NCI-H1694 (cell line): ENCODE data around the gene GIT2.
A peak's percentile ranks its signal among the peaks of the same experiment; 100 is the strongest.
"Not testable (repeated sequence)": the region's sequence is repeated elsewhere in the genome, so short reads cannot be mapped to it uniquely, and the experiment has no call there.

Experiments used
- DNase-seq: peaks from one replicate; lab custom pipeline; 2025; lab: John Stamatoyannopoulos, UW

The GIT2 gene

DNA sequence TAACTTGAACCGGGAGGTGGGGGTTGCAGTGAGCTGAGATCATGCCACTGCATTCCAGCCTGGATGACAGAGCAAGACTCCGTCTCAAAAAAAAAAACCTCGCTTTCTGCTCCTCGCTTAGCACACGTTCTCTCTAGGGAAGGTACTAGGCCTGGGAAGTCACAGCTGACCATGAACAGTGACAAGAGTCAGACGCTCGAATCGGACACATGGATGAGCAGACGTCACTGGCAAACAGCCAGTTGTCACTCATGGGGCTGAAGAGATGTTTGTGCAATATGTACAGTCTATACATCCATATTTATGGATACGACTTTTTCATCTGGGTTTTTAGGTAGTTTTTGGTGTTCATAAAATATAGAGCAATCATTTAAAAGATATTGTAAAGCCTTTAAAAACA is 76.7 kb downstream of the GIT2 start:
- DNase-seq = no peak

- DNase-seq = no peak
Observed at GRCh38 chr12:109916045-109916444, 80.1 kb downstream of the GIT2 start.

DNA sequence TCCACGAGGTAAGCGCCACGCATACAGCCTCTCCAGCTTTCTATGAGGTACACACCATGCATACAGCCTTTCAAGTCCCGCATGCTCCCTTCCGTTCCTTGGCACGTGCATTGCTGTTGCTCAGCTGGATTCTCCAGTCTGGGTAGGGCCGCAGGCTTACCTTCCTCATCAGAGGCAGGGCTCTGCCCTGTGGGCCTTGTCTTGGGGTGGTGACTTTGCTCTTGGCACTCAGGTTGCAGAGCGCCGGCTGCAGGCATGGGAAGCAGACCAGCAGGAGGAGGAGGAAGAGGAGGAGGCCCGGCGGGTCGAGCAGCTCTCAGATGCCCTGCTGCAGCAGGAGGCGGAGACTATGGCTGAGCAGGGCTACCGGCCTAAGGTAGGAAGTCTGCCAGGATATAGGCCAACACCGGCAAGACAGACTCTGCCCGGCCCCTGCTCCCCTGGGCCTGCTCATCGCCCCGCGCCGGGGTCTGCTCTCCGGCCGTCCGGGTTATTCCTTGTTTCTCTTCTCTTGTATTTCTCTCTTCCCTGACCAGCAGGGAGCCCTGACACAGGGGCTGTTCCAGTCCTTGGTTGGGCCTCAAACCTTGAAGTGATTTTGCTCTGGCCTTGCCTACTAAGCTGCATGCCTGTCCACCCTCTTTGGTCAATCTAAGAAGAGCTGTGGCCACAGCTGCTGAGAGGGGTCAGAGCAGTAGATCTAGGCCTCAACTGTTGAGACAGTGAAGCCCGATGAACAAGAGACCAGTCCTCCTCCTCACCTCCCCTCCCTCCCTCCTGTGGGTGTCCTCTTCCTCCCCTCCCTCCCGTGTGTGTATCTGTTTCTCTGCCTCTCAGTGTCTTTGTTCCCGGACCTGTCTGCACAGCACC is 80.8 kb downstream of the GIT2 start:
- DNase-seq = no peak

GRCh38 chr12:109914461-109914860 is 81.7 kb downstream of the GIT2 start:
- DNase-seq = no peak

DNA sequence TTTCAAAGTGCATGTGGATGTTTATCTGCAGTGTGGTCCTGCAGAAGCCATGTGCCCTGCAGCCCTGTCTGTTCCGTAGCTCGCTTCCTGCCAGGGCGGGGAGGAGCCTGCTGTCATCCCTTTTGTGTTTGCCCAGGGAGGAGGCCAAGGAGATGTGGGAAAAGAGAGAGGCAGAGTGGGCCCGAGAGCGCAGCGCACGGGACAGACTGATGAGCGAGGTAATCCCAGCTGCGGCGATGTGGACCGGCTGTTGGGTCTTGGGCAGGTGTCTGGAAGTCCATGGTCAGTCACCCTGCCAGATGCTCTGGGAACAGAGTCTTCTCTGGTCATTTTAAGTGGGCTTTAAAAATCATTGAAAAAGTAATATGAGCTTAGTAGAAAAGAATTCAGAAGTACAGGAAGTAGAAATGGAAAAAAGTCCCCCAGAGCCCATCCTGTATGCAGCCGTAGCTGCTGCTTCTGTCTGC is 83.3 kb downstream of the GIT2 start:
- DNase-seq = no peak

GRCh38 chr12:109910969-109911348 is 85.2 kb downstream of the GIT2 start:
- DNase-seq = no peak

DNA sequence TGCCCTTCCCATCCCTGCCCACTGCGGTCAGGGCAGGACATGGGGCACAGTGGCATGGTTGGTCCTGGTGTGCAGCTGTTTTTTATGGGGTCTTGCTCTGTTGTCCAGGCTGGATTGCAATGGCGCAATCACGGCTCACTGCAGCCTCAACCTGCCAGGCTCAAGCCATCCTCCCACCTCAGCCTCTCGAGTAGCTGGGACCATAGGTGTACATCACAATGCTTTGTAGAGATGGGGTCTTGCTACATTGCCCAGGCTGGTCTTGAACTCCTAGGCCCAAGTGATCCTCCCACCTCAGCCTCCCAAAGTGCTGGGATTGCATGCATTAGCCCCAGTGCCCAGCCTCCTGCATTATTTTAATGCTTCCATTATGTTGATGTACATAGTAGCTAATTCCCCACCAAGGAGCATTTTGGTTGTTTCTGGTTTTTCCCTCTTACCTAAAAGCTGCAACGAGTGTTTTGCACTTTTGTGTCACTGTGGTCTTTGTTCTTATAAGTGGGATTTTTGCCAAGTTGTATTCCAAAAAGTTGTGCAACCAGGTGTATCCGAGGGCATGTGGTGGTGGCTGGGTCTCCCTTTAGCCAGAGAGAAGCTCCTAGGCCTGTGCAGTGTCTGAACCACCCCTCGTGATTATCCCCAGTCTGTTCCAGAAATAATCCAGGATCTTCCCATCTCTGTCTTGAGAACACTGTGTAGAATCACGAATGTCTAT is 85.8 kb downstream of the GIT2 start:
- no peak for DNase-seq

DNA sequence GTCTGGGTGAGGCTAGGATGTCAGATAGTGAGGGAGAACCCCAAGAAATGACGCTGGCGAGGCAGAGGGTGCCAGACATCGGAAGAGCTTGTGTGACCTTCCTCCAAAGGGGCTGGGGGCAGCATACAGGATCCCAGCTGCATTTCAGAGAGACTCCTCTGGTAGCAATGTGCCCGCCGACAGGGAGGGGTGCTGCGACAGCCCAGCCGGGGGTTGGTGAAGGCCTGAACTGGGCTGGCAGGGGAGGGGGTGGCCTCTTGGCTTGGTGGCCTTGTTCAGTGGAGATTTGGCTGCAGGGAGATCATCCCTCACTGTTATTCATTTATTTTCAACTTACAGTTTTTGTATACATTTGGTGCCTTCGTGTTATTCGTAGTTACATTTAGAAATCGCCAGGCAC is 90.9 kb downstream of the GIT2 start:
- no peak for DNase-seq

DNA sequence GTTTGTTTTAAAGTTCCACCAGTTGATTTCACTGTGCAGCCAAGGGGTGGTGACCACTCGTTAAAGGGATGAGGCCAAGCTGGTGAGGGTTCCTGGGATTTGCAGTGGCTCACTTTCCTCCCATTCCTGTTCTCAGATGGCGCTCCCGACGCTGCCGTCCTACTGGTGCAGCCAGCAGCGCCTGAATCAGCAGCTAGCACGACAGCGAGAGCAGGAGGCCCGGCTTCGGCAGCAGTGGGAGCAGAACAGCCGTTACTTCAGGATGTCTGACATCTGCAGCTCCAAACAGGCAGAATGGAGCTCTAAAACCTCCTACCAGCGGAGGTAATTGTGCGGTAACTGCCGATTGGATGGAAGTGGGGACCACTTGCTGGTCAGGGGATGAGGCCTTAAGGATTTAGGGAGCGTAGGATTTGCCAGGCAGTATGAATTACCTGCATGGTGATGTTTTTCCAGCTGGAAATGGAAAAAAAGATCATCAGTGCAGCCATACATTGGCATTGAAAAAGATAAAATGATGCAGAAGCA is 93.2 kb downstream of the GIT2 start:
- no peak for DNase-seq

DNA sequence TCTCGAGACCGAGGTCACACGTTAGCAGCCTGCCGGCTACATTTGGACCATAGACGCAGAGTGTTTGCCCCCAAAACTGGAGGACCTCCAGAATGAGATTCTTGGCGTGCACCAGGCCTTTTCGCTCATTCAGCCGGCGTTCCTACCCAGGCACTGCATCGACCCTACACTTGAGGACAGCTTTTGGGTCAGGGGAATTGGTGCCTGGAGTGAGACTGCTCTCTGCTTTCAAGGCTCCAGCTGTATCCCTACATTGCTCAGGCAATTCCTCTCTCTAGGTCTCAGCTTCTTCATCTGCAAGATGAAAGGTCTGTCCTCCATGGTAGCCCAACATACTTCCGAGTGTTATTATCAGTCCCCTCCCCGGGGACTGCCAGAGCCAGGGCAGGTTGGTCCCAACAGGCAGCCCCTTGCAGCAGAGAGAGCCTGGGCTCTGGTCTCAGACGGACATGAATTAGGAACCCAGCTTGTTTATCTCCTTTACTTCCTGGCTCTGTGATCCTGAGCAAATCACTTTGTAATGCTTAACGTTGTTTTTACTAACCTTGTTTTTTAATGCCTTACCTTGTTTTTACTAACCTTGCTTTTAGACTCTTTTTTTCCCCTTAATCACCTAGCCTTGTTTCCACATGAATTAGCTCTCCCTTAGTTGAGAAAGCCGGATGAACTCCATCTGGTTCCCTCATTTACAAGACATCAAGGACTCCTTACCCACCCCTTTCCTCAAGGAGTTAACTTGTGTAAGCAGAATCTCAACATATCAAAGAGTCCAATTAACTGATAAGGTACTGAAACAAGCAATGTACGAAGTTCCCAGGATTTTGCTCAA is 95.2 kb downstream of the GIT2 start:
- no peak for DNase-seq

DNA sequence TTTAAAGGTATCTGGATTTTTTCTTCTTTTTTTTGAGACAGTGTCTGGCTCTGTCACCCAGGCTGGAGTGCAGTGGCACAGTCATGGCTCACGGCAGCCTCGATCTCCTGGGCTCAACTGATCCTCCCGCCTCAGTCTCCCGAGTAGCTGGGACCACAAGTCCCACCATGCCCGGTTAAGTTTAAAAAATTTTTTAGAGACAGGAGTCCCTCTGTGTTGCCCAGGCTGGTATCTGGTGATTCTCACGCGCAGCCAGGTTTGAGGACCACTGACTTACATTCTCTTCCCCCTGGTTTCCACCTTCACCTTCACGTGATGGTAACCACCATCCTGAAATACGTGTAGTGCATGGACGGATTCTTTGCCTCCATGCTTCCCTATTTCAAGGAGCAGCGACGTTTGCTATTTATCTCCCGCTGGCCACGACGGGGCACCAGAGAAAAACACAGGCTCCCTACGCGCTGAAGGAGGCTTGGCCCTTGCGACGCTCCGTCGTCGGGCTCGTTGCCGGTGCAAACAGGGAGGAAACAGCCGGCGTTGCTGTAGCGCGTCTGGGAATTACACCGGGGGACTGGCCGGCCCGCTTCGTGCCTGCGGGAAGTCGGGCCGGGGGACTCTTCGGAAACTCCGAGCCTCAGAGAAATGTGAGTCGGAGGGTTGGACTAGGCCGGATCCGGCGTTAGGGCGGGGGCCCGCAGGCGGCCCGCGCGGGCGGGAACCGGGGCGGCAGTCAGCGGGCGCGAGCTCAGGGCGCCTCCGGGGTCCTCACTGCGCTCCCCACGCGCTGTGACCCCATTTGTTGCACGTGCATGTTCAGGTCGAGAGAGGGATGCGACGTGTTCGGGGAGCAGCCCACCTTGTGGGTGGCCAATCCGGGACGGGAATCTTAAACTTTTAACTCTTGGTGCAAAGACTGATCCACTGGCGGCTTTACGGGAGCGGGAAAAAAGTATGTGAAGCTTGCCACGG is 96.1 kb downstream of the GIT2 start, which contains the start of gene TCHP:
Gene TCHP, plus strand, starts transcription at position 492 of the 969 bp plus-strand sequence. CDS start 2,753 bp downstream, outside the sequence.
- DNase-seq = peak; percentile 27

DNA sequence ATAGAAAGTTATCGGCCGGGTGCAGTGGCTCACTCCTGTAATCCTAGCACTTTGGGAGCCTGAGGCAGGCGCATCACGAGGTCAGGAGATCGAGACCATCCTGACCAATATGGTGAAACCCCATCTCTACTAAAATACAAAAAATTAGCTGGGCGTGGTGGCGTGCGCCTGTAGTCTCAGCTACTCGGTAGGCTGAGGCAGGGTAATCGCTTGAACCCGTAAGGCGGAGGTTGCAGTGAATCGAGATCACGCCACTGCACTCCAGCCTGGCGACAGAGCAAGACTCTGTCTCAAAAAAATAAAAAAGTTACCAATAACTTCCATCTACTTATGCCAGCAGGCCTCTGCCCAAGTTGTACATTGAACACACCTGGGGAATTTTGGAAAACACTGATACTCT is 96.8 kb downstream of the GIT2 start:
- not testable (repeated sequence) for DNase-seq

DNA sequence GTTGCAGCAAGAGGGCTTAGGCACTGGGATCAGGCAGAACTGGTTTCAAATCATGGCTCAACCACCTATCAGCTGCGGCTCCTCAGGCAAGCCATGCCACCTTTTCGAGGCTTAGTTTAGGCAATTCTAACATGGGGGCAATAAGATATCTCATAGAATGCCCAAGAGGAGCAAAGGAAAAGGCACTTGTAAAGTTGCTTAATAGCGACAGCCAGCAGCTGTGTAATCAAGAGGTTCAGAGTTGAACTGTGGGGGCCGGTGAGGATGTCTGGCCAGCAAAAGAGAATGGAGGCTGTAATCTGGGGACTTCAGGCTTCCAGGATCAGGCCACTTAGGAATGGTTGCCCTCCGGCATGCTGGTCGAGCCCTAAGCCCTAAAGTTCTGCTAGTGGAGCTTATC is 99.1 kb downstream of the GIT2 start:
- no peak for DNase-seq

DNA sequence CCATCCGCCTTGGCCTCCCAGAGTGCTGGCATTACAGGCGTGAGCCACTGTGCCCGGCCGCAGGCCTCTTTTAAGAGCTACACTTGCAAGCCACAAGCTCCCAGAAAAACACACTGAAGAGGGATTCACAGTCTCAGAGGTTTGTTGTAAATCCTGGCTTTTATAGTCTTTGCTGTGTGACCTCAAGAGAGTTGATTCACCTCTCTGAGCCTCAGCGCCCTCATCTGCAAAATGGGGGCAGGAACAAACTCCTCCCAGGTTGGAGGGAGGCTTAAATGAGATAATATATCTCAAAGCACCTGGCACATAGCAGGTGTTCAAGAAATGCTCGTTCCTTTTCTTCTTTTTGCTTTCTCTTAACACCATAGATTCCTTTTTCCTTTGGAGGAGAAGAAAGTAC is 100.0 kb downstream of the GIT2 start:
- no peak for DNase-seq

DNA sequence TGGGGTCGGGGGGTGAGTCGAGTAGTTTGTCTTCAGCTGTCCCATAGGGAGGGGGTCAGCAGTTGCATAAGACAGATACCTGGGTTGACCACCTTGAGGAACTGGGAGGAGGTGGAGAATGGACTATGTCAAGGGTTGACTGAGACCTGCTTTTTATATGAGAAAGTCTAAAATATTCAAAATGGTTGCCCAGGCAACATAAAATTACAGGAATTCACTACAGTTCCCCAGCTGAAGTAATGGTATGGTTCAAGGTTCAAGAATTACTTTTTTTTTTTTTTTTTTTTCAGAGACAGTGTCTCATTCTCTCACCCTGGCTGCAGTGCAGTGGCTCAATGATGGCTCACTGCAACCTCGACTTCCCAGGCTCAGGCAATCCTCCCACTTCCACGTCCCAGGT is 101.2 kb downstream of the GIT2 start:
- no peak for DNase-seq

- no peak for DNase-seq
Observed at GRCh38 chr12:109893261-109893995, 102.7 kb downstream of the GIT2 start.

DNA sequence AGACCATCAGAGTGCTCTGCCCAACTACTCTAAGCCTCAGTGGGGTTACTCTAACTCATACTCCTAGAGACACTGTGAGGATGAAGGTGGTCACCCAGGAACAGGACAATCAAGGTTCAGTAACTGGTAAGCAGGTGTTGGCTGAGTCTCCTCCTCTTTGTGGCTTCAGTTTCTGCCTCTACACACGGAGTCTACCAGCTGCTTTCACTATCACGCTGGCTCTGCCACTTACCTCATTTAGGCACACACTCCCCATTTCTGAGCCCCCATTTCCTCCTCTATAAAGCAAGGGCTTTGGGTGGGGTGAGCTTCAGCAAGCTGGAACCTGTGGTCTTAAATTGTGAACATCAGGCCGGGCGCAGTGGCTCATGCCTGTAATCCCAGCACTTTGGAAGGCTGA is 103.4 kb downstream of the GIT2 start:
- DNase-seq = no peak

DNA sequence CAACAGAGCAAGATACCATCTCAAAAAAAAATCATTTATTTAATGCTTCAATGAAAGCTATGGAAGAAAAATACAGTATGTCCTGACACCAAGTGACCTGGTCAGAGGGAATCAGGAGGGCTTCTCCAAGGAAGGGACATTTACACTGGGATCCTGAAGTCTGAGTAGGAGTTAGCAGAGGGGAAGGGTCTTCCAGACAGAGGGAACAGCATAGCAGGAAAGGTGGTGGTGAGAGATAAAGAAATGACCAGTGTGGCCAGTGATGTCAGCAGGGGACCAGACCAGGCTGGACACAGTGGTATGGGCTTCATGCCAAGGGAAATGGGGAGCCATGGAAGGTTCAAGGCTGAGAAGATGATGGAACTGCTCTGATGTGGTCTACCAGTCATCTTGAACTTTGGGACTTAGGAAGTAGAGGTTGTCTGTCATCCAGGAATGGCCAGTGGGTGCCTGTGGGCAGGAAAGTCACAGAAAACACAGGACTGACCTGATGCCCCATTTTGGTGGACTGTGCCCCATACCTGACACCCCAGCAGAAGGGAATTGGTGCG is 103.9 kb downstream of the GIT2 start:
- DNase-seq = no peak

GRCh38 chr12:109891731-109892130 is 104.4 kb downstream of the GIT2 start:
- DNase-seq = not testable (repeated sequence)

DNA sequence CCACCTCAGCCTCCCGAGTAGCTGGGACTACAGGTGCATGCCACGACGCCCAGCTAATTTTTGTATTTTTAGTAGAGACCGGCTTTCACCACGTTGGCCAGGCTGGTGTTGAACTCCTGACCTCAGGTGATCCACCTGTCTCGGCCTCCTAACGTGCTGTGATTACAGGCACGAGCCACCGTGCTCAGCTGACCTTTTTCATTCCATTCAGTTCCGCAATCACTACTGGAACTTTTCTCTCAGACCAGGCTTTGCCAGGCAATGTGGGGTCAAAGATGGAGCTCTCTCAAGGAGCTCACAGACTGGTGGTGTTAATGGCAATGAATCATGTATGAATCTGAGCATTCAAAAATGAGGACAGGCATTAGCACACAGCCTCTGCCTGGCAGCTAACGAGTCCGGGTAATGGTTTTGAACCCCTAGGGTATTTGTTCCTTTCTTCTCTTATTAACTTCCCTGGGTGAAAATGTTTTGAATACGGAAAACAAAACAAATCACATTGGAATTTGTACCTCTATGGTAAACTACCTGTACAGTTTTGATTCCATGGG is 105.5 kb downstream of the GIT2 start:
- no peak for DNase-seq
